GM06990 (cell line): Measurements from ENCODE around the gene MYO7B.

ENCODE experiments used
- DNase-seq: peaks from one replicate; pipeline ENCODE4 v3.0.0-alpha.2; 2011; ENCODE audit not compliant: insufficient read length; ENCODE audit errors: extremely low read depth
- H3K27me3 ChIP-seq: replicated peaks from 2 replicates; pipeline ENCODE4 v1.6.0; 2011; ENCODE audit warnings: low read length; ENCODE audit not compliant: control insufficient read depth, insufficient read depth
- H3K36me3 ChIP-seq: 2 replicates; pipeline ENCODE4 v1.5.1; 2011; ENCODE audit warnings: low read length; ENCODE audit not compliant: control insufficient read depth, insufficient read depth
- H3K4me3 ChIP-seq: replicated peaks from 2 replicates; pipeline ENCODE4 v1.5.1; 2011; ENCODE audit warnings: low read depth, mild to moderate bottlenecking, control low read depth, low read length
- CTCF ChIP-seq: IDR thresholded peaks from 2 replicates; pipeline ENCODE4 v1.5.1; 2011; ENCODE audit warnings: low read length, control low read depth, mild to moderate bottlenecking, inconsistent platforms; ENCODE audit not compliant: insufficient read depth, poor library complexity, severe bottlenecking

Gene MYO7B

DNA sequence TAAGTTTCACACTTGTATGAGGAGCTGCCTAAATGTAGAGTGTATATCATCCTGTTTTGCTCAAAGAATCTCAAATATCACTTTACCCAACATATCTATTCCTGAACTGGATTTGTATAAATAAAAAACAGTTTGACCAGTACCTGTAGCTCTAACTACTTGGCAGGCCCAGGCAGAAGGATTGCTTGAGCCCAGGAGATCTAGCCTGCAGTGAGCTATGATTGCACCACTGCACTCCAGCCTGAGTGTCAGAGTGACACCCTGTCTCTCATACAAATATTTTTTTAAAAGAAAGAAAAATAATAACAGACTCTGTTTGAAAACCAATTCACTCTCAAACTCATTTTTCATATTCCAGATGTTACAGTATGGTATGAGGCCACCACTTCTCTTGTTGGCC lies 147.6 kb downstream of the MYO7B start:
- H3K27me3 ChIP-seq = no peaks in the 10 kb centered on the region; the same call in 1 of the 2 replicates
- no peak for DNase-seq
- H3K4me3 ChIP-seq = no peak overlapping the region
- TF ChIP-seq CTCF = no peak
- no peaks in the 10 kb centered on the region for H3K36me3 ChIP-seq

- no peak for TF ChIP-seq CTCF
- Histone ChIP-seq H3K4me3 (no peak overlapping the region), H3K27me3 (no peaks in the 10 kb centered on the region), H3K36me3 (no peaks in the 10 kb centered on the region)
- no peak for DNase-seq
Measured at GRCh38 chr2:127683757-127684156, 148.3 kb downstream of the MYO7B start.

- TF ChIP-seq CTCF = no peak
- DNase-seq = no peak
- no peaks in the 10 kb centered on the region for H3K36me3 ChIP-seq
- H3K4me3 ChIP-seq = no peak overlapping the region
- H3K27me3 ChIP-seq = no peaks in the 10 kb centered on the region
Measured at GRCh38 chr2:127685410-127686080, 150.1 kb downstream of the MYO7B start.
